ENCODE results near the gene CASP8.

CASP8 gene

DNA sequence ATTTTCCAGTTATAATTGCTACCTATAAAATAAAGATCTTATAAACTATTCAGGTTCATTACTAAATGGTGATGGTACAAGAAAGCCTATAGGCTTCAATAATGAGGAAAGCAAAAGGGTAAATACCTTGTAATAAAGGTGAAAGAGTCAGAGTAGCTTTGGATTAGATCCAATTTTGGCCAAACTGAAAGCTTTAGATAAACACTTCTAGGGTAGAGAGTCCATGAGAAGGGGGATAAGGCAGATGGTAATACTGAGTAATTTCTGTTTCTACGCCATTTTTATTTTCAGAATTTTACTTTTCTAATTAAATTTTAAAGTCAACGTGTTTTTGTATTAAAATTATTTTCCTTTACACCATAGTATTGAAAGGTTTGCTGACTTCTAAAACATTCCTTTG lies 9.4 kb downstream of the CASP8 start:
- H2AK5ac ChIP-seq (ENCODE audit: low read length, severe bottlenecking) = no peak overlapping the region

DNA sequence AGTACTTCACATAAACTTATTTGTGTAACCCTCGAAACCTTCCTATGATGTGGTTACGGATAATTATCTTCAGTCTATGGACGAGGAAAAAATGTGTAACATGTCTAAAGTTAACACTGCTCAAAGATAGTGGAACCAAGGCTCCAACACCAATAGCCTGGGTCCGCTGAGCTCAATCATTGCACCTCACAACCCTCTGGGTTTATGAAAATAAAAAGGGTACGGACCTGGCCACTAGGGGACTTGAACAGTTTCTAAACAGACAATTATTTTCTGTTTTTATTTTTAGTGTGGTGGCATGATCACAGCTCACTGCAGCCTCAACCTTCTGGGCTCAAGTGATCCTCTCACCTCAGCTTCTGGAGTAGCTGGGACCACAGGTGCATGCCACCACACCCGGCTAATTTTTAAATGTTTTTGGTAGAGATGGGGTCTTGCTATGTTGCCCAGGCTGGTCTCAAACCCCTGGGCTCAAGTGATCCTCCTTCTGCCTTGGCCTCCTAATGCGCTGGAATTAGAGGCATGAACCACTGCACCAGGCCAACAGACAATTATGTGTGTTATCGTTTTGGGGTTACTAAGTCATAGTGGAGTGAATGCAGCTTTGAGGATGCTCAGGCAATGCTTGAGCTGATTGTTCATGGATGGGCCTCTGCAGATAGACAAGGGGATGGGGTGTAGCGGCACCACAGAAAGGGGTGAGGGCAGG lies 10.1 kb downstream of the CASP8 start:
- H2BK5ac ChIP-seq (ENCODE audit: low read depth, low read length, poor library complexity, severe bottlenecking) = no peak overlapping the region
- no peak overlapping the region for H4K91ac ChIP-seq (ENCODE audit: low read length)
- H3K4ac ChIP-seq (ENCODE audit: low read depth in 1 of 2, low read length in 2 of 2) = no peak overlapping the region
- DNase-seq = no peak
- no peak overlapping the region for H2AK5ac ChIP-seq (ENCODE audit: low read length, severe bottlenecking)
- peaks cover 24 to 82% of the 10 kb centered on the region in 2 experiments for H3K36me3 ChIP-seq (ENCODE audit: control insufficient read depth in 1 of 2, insufficient read depth in 2 of 2, low read depth in 1 of 2, low read length in 2 of 2)
- H3K4me2 ChIP-seq (ENCODE audit: low read length, poor library complexity, severe bottlenecking) = no peak overlapping the region
- 95% methylated on average over 8 of the region's 9 CpGs for WGBS
- H2BK120ac ChIP-seq (ENCODE audit: low read depth, low read length) = no peak overlapping the region
- H2BK15ac ChIP-seq (ENCODE audit: low read depth, poor library complexity, severe bottlenecking) = no peak overlapping the region
- H3K4me1 ChIP-seq (ENCODE audit: control insufficient read depth, insufficient read depth, low read depth, low read length) = no peaks in the 10 kb centered on the region
- no peak overlapping the region for H3K27ac ChIP-seq (ENCODE audit: low read length, poor library complexity, severe bottlenecking)
- H3K23ac ChIP-seq (ENCODE audit: low read length in 2 of 2) = no peak overlapping the region
- no peak overlapping the region for H4K8ac ChIP-seq (ENCODE audit: low read length)
- H3K27me3 ChIP-seq (ENCODE audit: control insufficient read depth in 1 of 2, insufficient read depth in 1 of 2, low read length in 2 of 2) = no peaks in the 10 kb centered on the region
- no peak overlapping the region for H3K9ac ChIP-seq (ENCODE audit: low read length)
- H2BK12ac ChIP-seq (ENCODE audit: low read length in 2 of 2) = no peak overlapping the region
- no peak overlapping the region for H3K18ac ChIP-seq (ENCODE audit: low read depth in 1 of 2, low read length in 2 of 2)
- no peak overlapping the region for H2AFZ ChIP-seq (ENCODE audit: low read depth, low read length)
- no peak overlapping the region for H3K4me3 ChIP-seq (ENCODE audit: insufficient read depth in 1 of 2, low read depth in 1 of 2, low read length in 2 of 2)
- H3K9me3 ChIP-seq (ENCODE audit: control insufficient read depth, low read length) = no peaks in the 10 kb centered on the region
- H3K79me1 ChIP-seq (replicated peaks; ENCODE audit: low read length, poor library complexity, severe bottlenecking) = peaks cover 30% of the 10 kb centered on the region
- H3K14ac ChIP-seq (ENCODE audit: low read length in 2 of 2) = no peak overlapping the region

More for the DNA sequence above, 9.4 kb downstream of the CASP8 start:
- H3K27me3 ChIP-seq (ENCODE audit: control insufficient read depth in 1 of 2, insufficient read depth in 1 of 2, low read length in 2 of 2) = no peaks in the 10 kb centered on the region
- H3K18ac ChIP-seq (ENCODE audit: low read depth in 1 of 2, low read length in 2 of 2) = no peak overlapping the region
- WGBS = no CpG with 5 or more reads among the region's 2 CpGs
- H2AFZ ChIP-seq (ENCODE audit: low read depth, low read length) = no peak overlapping the region
- H3K36me3 ChIP-seq (ENCODE audit: control insufficient read depth in 1 of 2, insufficient read depth in 2 of 2, low read depth in 1 of 2, low read length in 2 of 2) = peaks cover 24 to 76% of the 10 kb centered on the region in 2 experiments
- no peak overlapping the region for H4K91ac ChIP-seq (ENCODE audit: low read length)
- H2BK120ac ChIP-seq (ENCODE audit: low read depth, low read length) = no peak overlapping the region
- H3K9me3 ChIP-seq (ENCODE audit: control insufficient read depth, low read length) = no peaks in the 10 kb centered on the region
- peaks cover 33% of the 10 kb centered on the region for H3K79me1 ChIP-seq (replicated peaks; ENCODE audit: low read length, poor library complexity, severe bottlenecking)
- H3K4me2 ChIP-seq (ENCODE audit: low read length, poor library complexity, severe bottlenecking) = no peak overlapping the region
- H2BK15ac ChIP-seq (ENCODE audit: low read depth, poor library complexity, severe bottlenecking) = no peak overlapping the region
- no peak overlapping the region for H3K23ac ChIP-seq (ENCODE audit: low read length in 2 of 2)
- no peaks in the 10 kb centered on the region for H3K4me1 ChIP-seq (ENCODE audit: control insufficient read depth, insufficient read depth, low read depth, low read length)
- H3K14ac ChIP-seq (ENCODE audit: low read length in 2 of 2) = no peak overlapping the region
- H3K27ac ChIP-seq (ENCODE audit: low read length, poor library complexity, severe bottlenecking) = no peak overlapping the region
- H3K4ac ChIP-seq (ENCODE audit: low read depth in 1 of 2, low read length in 2 of 2) = no peak overlapping the region
- H3K4me3 ChIP-seq (ENCODE audit: insufficient read depth in 1 of 2, low read depth in 1 of 2, low read length in 2 of 2) = no peak overlapping the region
- no peak overlapping the region for H3K9ac ChIP-seq (ENCODE audit: low read length)
- no peak overlapping the region for H4K8ac ChIP-seq (ENCODE audit: low read length)
- DNase-seq = no peak
- no peak overlapping the region for H2BK12ac ChIP-seq (ENCODE audit: low read length in 2 of 2)
- no peak overlapping the region for H2BK5ac ChIP-seq (ENCODE audit: low read depth, low read length, poor library complexity, severe bottlenecking)

DNA sequence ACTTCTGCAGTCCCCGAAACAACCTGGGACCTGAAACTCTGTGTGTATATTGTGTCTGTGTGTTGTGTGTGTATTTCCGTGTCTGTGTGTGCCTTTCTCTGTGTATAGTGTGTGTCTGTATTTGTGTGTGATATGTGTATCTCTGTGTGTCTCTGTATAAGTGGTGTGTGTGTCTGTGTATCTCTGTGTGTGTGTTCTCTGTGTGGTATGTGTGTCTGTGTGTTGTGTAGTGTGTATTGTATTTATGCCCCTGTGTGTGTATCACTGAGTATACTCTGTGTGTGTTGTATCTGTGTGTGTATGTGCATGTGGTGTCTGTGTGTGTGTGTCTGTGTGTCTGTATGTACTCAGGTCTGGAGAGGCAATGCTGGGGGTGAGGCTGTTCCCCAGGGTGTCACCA lies 11.6 kb downstream of the CASP8 start:
- WGBS = 94% methylated on average over 2 of the region's 2 CpGs
- no peak overlapping the region for H4K8ac ChIP-seq (ENCODE audit: low read length)
- peaks cover 21% of the 10 kb centered on the region for H3K79me1 ChIP-seq (replicated peaks; ENCODE audit: low read length, poor library complexity, severe bottlenecking)
- no peak overlapping the region for H3K18ac ChIP-seq (ENCODE audit: low read depth in 1 of 2, low read length in 2 of 2)
- H2BK5ac ChIP-seq (ENCODE audit: low read depth, low read length, poor library complexity, severe bottlenecking) = no peak overlapping the region
- no peak overlapping the region for H3K4me3 ChIP-seq (ENCODE audit: insufficient read depth in 1 of 2, low read depth in 1 of 2, low read length in 2 of 2)
- H3K9ac ChIP-seq (ENCODE audit: low read length) = no peak overlapping the region
- DNase-seq = no peak
- H3K14ac ChIP-seq (ENCODE audit: low read length in 2 of 2) = no peak overlapping the region
- peak overlapping the region in 1 of 2 experiments; percentile 2 for H3K23ac ChIP-seq (ENCODE audit: low read length in 2 of 2)
- no peak overlapping the region for H4K91ac ChIP-seq (ENCODE audit: low read length)
- no peak overlapping the region for H2AK5ac ChIP-seq (ENCODE audit: low read length, severe bottlenecking)
- no peaks in the 10 kb centered on the region for H3K27me3 ChIP-seq (ENCODE audit: control insufficient read depth in 1 of 2, insufficient read depth in 1 of 2, low read length in 2 of 2)
- no peak overlapping the region for H3K4ac ChIP-seq (ENCODE audit: low read depth in 1 of 2, low read length in 2 of 2)
- no peaks in the 10 kb centered on the region for H3K9me3 ChIP-seq (ENCODE audit: control insufficient read depth, low read length)
- H3K4me2 ChIP-seq (ENCODE audit: low read length, poor library complexity, severe bottlenecking) = no peak overlapping the region
- no peak overlapping the region for H2BK12ac ChIP-seq (ENCODE audit: low read length in 2 of 2)
- H3K27ac ChIP-seq (ENCODE audit: low read length, poor library complexity, severe bottlenecking) = no peak overlapping the region
- H2BK15ac ChIP-seq (ENCODE audit: low read depth, poor library complexity, severe bottlenecking) = no peak overlapping the region
- no peak overlapping the region for H2BK120ac ChIP-seq (ENCODE audit: low read depth, low read length)
- H2AFZ ChIP-seq (ENCODE audit: low read depth, low read length) = no peak overlapping the region
- H3K4me1 ChIP-seq (ENCODE audit: control insufficient read depth, insufficient read depth, low read depth, low read length) = no peaks in the 10 kb centered on the region
- H3K36me3 ChIP-seq (ENCODE audit: control insufficient read depth in 1 of 2, insufficient read depth in 2 of 2, low read depth in 1 of 2, low read length in 2 of 2) = peaks cover 27 to 92% of the 10 kb centered on the region in 2 experiments

DNA sequence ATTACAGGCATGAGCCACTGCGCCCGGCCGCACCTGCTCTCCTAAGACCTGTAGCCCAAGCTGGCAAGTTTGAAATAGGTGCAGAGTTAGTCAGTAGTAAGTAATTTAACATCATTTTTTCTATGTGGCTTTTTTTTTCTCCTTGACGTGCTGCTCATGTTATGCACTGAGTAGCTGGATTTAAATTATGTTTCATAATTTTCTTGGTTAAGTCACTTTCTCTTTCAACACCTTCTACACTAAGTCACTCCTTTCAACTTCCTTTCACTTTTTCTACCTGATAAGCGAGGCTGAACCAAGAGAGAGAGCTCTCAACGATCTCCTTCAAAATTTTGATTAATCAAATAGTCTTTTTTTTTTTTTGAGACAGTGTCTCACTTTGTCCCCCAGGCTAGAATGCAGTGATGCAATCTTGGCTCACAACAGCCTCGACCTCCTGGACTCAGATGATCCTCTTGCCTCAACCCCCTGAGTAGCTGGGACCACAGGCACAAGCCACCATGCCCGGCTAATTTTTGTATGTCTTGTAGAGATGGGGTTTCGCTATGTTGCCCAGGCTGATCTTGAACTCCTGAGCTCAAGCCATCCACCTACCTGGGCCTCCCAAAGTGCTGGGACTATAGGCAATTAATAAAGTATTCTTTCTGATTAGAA lies 13.1 kb downstream of the CASP8 start:
- Histone ChIP-seq H3K27ac (ENCODE audit: low read length, poor library complexity, severe bottlenecking) (no peak overlapping the region), H4K8ac (ENCODE audit: low read length) (no peak overlapping the region), H3K4me3 (ENCODE audit: insufficient read depth in 1 of 2, low read depth in 1 of 2, low read length in 2 of 2) (no peak overlapping the region), H2BK12ac (ENCODE audit: low read length in 2 of 2) (no peak overlapping the region), H3K4ac (ENCODE audit: low read depth in 1 of 2, low read length in 2 of 2) (no peak overlapping the region), H2BK15ac (ENCODE audit: low read depth, poor library complexity, severe bottlenecking) (no peak overlapping the region), H3K4me2 (ENCODE audit: low read length, poor library complexity, severe bottlenecking) (no peak overlapping the region), H3K23ac (ENCODE audit: low read length in 2 of 2) (no peak overlapping the region), H3K14ac (ENCODE audit: low read length in 2 of 2) (no peak overlapping the region), H2BK120ac (ENCODE audit: low read depth, low read length) (no peak overlapping the region), H2AK5ac (ENCODE audit: low read length, severe bottlenecking) (no peak overlapping the region), H2AFZ (ENCODE audit: low read depth, low read length) (no peak overlapping the region), H3K36me3 (ENCODE audit: control insufficient read depth in 1 of 2, insufficient read depth in 2 of 2, low read depth in 1 of 2, low read length in 2 of 2) (peaks cover 24 to 87% of the 10 kb centered on the region in 2 experiments), H3K79me1 (replicated peaks; ENCODE audit: low read length, poor library complexity, severe bottlenecking) (peaks cover 14% of the 10 kb centered on the region), H3K18ac (ENCODE audit: low read depth in 1 of 2, low read length in 2 of 2) (no peak overlapping the region), H3K4me1 (ENCODE audit: control insufficient read depth, insufficient read depth, low read depth, low read length) (no peaks in the 10 kb centered on the region), H3K9me3 (ENCODE audit: control insufficient read depth, low read length) (no peaks in the 10 kb centered on the region), H2BK5ac (ENCODE audit: low read depth, low read length, poor library complexity, severe bottlenecking) (no peak overlapping the region), H3K9ac (ENCODE audit: low read length) (no peak overlapping the region), H4K91ac (ENCODE audit: low read length) (no peak overlapping the region), H3K27me3 (ENCODE audit: control insufficient read depth in 1 of 2, insufficient read depth in 1 of 2, low read length in 2 of 2) (no peaks in the 10 kb centered on the region)
- WGBS = 93% methylated on average over 8 of the region's 9 CpGs
- DNase-seq = no peak

All from mesenchymal stem cell (in vitro differentiated cells and primary cell).